ENCODE measurements around the gene RXRA.

The RXRA gene

GRCh38 chr9:134427153-134427782, 101.0 kb downstream of the RXRA start:
- H3K4me1 ChIP-seq (ENCODE audit: insufficient read depth, low read length), result no peaks in the 10 kb centered on the region

DNA sequence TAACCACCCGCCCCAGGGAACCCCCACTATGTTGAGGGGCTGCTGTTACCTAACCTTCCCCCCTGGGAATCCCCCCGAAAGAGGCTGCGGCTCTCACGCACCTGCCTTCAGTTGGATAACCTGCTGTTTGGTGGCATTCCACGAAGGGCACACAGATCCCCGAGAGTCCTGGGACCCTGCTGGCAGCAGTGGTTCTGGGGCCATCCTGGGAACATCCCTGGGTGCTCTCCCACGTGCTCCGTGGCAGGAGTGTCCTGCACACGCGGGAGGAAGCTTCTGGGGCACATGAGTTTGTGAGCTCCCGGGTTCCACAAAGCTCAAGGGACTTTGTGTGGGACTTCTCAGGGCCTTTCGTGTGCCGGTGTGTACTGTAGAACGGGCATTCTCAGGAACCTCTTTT, 102.3 kb downstream of the RXRA start:
- Histone ChIP-seq H3K9ac (ENCODE audit: low read depth, low read length) (no peak overlapping the region), H3K9me3 (ENCODE audit: control insufficient read depth, insufficient read depth, low read length) (no peaks in the 10 kb centered on the region), H3K4me1 (ENCODE audit: insufficient read depth, low read length) (no peaks in the 10 kb centered on the region), H3K36me3 (ENCODE audit: insufficient read depth, low read length) (no peaks in the 10 kb centered on the region)

More at GRCh38 chr9:134427153-134427782, 101.0 kb downstream of the RXRA start:
- Histone ChIP-seq H3K36me3 (ENCODE audit: insufficient read depth, low read length) (no peaks in the 10 kb centered on the region), H3K9ac (ENCODE audit: low read depth, low read length) (no peak overlapping the region), H3K9me3 (ENCODE audit: control insufficient read depth, insufficient read depth, low read length) (no peaks in the 10 kb centered on the region)

DNA sequence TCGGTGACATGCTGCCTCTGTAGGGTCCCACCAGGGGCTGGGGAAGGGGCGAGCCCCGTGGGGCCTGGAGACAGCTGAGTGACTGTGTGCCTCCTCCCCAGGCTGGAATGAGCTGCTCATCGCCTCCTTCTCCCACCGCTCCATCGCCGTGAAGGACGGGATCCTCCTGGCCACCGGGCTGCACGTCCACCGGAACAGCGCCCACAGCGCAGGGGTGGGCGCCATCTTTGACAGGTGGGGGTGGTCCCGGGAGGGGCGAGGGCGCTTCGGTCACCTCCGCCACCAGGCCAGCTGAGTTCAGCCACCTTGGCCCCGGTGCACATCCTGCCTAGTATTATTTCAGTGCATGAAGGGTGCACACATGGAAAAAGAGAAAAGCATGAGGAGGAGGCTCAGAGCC, 102.8 kb downstream of the RXRA start:
- H3K4me1 ChIP-seq (ENCODE audit: insufficient read depth, low read length), result no peaks in the 10 kb centered on the region
- no peak overlapping the region for H3K9ac ChIP-seq (ENCODE audit: low read depth, low read length)
- no peaks in the 10 kb centered on the region for H3K9me3 ChIP-seq (ENCODE audit: control insufficient read depth, insufficient read depth, low read length)
- no peaks in the 10 kb centered on the region for H3K36me3 ChIP-seq (ENCODE audit: insufficient read depth, low read length)

DNA sequence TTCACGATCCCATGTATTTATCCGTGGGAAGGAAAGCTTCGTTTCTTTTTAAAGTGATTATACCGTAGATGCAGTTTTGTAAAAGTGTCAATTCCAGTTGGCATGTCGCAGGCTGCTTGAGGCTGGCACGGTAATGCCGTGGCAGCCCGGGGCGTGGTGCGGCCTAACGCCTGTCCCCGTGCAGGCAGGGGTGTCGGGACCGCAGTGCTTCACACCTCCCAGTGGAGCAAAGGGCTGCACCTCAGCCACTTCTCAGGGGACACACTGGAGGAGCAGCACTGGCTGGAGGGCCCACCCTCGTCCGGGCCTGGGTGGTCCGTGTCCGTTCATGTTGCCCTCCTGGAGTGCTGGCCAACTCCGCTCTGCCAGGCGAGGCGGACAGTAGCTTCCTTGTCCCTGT, 103.2 kb downstream of the RXRA start:
- H3K4me1 ChIP-seq (ENCODE audit: insufficient read depth, low read length), result no peaks in the 10 kb centered on the region
- H3K9ac ChIP-seq (ENCODE audit: low read depth, low read length), result no peak overlapping the region
- H3K9me3 ChIP-seq (ENCODE audit: control insufficient read depth, insufficient read depth, low read length), result no peaks in the 10 kb centered on the region
- no peaks in the 10 kb centered on the region for H3K36me3 ChIP-seq (ENCODE audit: insufficient read depth, low read length)

DNA sequence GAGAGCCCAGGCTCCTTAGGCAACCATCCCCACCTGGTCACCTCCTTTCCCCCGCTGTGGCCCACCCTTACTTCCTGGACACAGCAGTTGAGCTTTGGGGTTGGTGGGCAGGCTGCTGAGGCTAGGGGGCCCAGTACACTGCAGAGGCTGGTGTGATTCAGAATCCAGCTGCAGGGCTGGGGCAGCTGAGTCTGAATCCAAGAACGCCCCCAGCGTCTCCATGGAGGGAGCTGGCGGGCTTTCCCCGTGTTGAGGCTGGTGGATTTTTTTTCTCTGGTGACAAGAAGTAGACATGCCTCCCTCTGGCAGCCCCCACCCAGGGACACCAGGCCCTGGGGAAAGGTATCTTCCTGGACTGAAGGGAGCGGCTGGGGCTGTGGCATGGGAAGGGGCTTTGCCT, 104.8 kb downstream of the RXRA start:
- no peaks in the 10 kb centered on the region for H3K9me3 ChIP-seq (ENCODE audit: control insufficient read depth, insufficient read depth, low read length)
- no peaks in the 10 kb centered on the region; the same call in 1 of the 2 replicates for H3K4me1 ChIP-seq (ENCODE audit: insufficient read depth, low read length)

DNA sequence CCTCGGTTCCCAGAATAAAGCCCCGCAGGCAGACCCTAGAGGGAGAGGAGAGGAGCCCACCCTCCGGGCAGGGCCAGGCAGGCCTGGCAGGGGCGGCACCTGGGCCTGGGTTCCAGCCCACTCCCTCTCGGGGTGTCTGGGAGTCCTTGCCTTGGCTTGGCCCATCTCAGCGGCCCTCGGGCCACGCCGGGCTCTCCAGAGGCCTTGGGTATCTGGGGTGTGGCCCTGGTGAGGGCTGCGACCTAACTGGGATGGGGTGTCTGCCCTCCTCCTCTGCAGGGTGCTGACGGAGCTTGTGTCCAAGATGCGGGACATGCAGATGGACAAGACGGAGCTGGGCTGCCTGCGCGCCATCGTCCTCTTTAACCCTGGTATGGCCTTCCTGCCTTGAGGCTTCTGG, 105.4 kb downstream of the RXRA start:
- Histone ChIP-seq H3K9me3 (ENCODE audit: control insufficient read depth, insufficient read depth, low read length) (no peaks in the 10 kb centered on the region), H3K4me1 (ENCODE audit: insufficient read depth, low read length) (no peaks in the 10 kb centered on the region; the same call in 1 of the 2 replicates), H3K36me3 (ENCODE audit: insufficient read depth, low read length) (no peaks in the 10 kb centered on the region), H3K9ac (ENCODE audit: low read depth, low read length) (no peak overlapping the region)

More for the DNA sequence above, 104.8 kb downstream of the RXRA start:
- no peak overlapping the region for H3K9ac ChIP-seq (ENCODE audit: low read depth, low read length)
- H3K36me3 ChIP-seq (ENCODE audit: insufficient read depth, low read length), result no peaks in the 10 kb centered on the region

DNA sequence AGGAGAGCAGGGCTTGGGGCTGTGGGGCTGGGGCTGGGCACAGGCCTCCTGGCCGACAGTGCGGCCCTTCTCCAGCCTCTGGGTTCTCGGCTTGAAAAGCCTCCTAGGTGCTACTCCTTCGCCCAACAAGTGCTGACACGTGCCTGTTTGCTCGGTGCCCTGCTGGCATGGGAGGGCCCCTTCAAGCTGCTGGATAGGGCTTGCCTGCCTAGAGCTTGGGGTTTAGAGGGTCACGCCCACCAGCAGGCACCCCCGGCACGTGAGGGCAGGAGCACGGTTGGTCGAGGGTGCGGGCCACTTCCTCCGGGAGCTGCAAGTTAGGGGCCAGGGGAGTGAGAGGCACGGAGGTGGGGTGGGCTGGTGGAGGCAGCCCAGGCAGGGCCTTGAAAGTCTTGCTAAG, 106.2 kb downstream of the RXRA start:
- Histone ChIP-seq H3K9ac (ENCODE audit: low read depth, low read length) (no peak overlapping the region), H3K36me3 (ENCODE audit: insufficient read depth, low read length) (no peaks in the 10 kb centered on the region)

DNA sequence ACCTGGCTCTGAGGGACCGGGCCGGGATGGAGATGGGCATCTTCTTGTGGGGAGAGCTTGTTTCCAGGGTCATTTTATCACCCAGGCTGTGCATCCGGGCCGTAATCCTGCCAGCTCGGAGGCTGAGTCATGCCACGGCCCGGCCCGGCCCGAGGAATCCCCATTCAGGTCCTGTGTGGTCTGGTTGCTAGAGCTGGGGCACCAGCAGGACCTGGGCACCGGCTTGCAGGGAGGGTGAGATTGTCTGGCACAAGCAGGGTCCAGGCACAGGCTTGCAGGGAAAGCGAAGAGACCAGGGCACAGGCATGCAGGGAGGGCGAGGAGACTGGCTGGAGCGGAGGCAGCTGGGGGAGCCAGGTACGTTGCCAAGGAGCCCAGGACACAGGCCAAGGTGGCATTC, 106.8 kb downstream of the RXRA start:
- Histone ChIP-seq H3K4me1 (ENCODE audit: insufficient read depth, low read length) (peaks cover 2% of the 10 kb centered on the region; the same call in 1 of the 2 replicates), H3K9ac (ENCODE audit: low read depth, low read length) (no peak overlapping the region), H3K36me3 (ENCODE audit: insufficient read depth, low read length) (no peaks in the 10 kb centered on the region), H3K9me3 (ENCODE audit: control insufficient read depth, insufficient read depth, low read length) (no peaks in the 10 kb centered on the region)

More for the DNA sequence above, 106.2 kb downstream of the RXRA start:
- H3K4me1 ChIP-seq (ENCODE audit: insufficient read depth, low read length), result no peaks in the 10 kb centered on the region; the same call in 1 of the 2 replicates
- no peaks in the 10 kb centered on the region for H3K9me3 ChIP-seq (ENCODE audit: control insufficient read depth, insufficient read depth, low read length)

GRCh38 chr9:134433909-134434882, 107.9 kb downstream of the RXRA start:
- Histone ChIP-seq H3K9me3 (ENCODE audit: control insufficient read depth, insufficient read depth, low read length) (no peaks in the 10 kb centered on the region), H3K36me3 (ENCODE audit: insufficient read depth, low read length) (no peaks in the 10 kb centered on the region), H3K4me1 (ENCODE audit: insufficient read depth, low read length) (peaks cover 3% of the 10 kb centered on the region; the same call in 1 of the 2 replicates), H3K9ac (ENCODE audit: low read depth, low read length) (no peak overlapping the region)

GRCh38 chr9:134434894-134435506, 108.7 kb downstream of the RXRA start:
- Histone ChIP-seq H3K4me1 (ENCODE audit: insufficient read depth, low read length) (peaks cover 3% of the 10 kb centered on the region; the same call in 1 of the 2 replicates), H3K9me3 (ENCODE audit: control insufficient read depth, insufficient read depth, low read length) (no peaks in the 10 kb centered on the region), H3K36me3 (ENCODE audit: insufficient read depth, low read length) (no peaks in the 10 kb centered on the region), H3K9ac (ENCODE audit: low read depth, low read length) (no peak overlapping the region)

DNA sequence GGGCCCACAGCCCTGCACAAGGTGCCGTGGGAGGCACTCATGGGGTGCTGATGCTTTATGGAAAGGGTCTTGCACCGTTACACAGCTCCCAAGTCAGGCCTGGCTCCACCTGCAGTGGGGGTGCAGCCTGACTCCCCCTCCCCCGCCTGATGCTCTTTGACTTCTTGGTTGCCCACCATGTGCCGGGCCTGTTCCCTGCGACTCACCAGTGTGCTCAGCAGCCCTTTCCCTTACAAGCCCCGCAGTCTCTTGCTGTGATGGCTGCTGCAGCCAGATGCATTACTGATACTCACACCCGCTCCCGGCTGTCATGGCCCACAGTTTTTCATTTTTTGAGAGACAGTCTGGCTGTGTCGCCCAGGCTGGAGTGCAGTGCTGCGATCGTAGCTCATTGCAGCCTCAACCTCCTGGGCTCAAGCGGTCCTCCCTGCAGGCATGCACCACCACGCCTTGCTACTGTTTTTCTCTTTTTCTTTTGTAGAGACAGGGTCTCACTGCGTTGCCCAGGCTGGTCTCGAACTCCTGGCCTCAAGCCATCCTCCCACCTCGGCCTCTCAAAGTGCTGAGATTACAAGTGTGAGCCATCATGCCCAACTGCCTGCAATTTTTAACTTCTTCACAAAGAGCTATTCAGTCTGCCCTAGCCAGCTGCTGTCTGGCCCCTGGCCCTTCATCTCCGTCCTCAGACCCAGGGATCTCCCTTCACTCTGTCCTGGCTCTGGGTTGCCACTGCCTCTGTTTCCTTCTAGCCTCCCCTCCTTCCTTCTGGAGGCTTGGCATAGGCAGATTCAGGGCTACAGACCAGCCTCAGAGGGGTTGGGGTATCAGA, 109.5 kb downstream of the RXRA start:
- H3K4me1 ChIP-seq (ENCODE audit: insufficient read depth, low read length), result peaks cover 3% of the 10 kb centered on the region; the same call in 1 of the 2 replicates
- no peaks in the 10 kb centered on the region for H3K36me3 ChIP-seq (ENCODE audit: insufficient read depth, low read length)
- no peaks in the 10 kb centered on the region for H3K9me3 ChIP-seq (ENCODE audit: control insufficient read depth, insufficient read depth, low read length)
- H3K9ac ChIP-seq (ENCODE audit: low read depth, low read length), result no peak overlapping the region

GRCh38 chr9:134436379-134436762, 110.1 kb downstream of the RXRA start:
- Histone ChIP-seq H3K4me1 (ENCODE audit: insufficient read depth, low read length) (peaks cover 3% of the 10 kb centered on the region; the same call in 1 of the 2 replicates), H3K36me3 (ENCODE audit: insufficient read depth, low read length) (no peaks in the 10 kb centered on the region), H3K9me3 (ENCODE audit: control insufficient read depth, insufficient read depth, low read length) (no peaks in the 10 kb centered on the region), H3K9ac (ENCODE audit: low read depth, low read length) (no peak overlapping the region)

DNA sequence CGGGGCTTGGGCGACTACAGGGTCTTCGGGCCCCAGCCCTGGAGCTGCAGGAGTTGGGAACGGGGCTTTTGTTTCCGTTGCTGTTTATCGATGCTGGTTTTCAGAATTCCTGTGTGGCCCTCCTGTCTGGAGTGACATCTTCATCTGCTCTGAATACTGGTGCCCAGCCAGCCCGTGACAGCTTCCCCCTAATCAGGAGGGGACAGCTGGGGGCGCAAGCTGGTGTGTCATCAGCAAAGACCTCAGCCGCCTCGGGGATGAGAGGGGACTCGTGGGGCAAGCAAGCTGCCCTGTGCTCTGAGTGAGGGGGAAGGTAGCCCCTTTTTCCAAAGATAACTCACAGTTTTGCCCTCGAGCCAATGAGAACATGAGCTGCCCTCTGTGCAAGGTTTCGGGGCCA, 110.7 kb downstream of the RXRA start:
- no peak overlapping the region for H3K9ac ChIP-seq (ENCODE audit: low read depth, low read length)
- peaks cover 3% of the 10 kb centered on the region; the same call in 1 of the 2 replicates for H3K4me1 ChIP-seq (ENCODE audit: insufficient read depth, low read length)
- H3K9me3 ChIP-seq (ENCODE audit: control insufficient read depth, insufficient read depth, low read length), result no peaks in the 10 kb centered on the region
- H3K36me3 ChIP-seq (ENCODE audit: insufficient read depth, low read length), result no peaks in the 10 kb centered on the region
